ENCODE data around the gene RUVBL1.
A peak's percentile ranks its signal among the peaks of the same experiment; 100 is the strongest.

- TF ChIP-seq CTCF (IDR thresholded peaks at IDR 0.05) (peak; percentile 89 to 97 (median 96)), POLR2A (IDR thresholded peaks at IDR 0.05) (peak in 1 of 2 donors; percentile 2)
Measured at GRCh38 chr3:128075522-128076482, 47.8 kb downstream of the RUVBL1 start.

Measured in uterus (tissue), 2 donors.